ACC112 (cell line): Measurements from ENCODE around the gene EIF2D.

ENCODE experiments used
- H2AFZ ChIP-seq: fragments of 200-600 bp; sonication (generic); one replicate; pipeline ENCODE4 v1.6.0; 2017; ENCODE audit warnings: antibody characterized with exemption, low read length; ENCODE audit not compliant: unreplicated experiment
- H3K27ac ChIP-seq: fragments of 200-600 bp; sonication (generic); 2 replicates; pipeline ENCODE4 v1.5.1; 2014; ENCODE audit warnings: low read depth, mild to moderate bottlenecking, antibody characterized with exemption, low read length, moderate library complexity
- H3K27me3 ChIP-seq: fragments of 200-600 bp; sonication (generic); 2 replicates; pipeline ENCODE4 v1.6.1; 2014; ENCODE audit warnings: mild to moderate bottlenecking, antibody characterized with exemption, low read length, moderate library complexity, mixed read lengths; ENCODE audit not compliant: insufficient read depth
- H3K36me3 ChIP-seq: fragments of 200-600 bp; sonication (generic); 2 replicates; pipeline ENCODE4 v1.6.1; 2016; ENCODE audit warnings: mild to moderate bottlenecking, antibody characterized with exemption, low read length, moderate library complexity, mixed read lengths; ENCODE audit not compliant: insufficient read depth
- H3K4me1 ChIP-seq: fragments of 200-600 bp; sonication (generic); one replicate; pipeline ENCODE4 v1.6.1; 2016; ENCODE audit warnings: low read length, mixed read lengths; ENCODE audit not compliant: insufficient read depth, unreplicated experiment, control insufficient read depth
- H3K4me3 ChIP-seq: fragments of 200-600 bp; sonication (generic); 2 replicates; pipeline ENCODE4 v1.5.1; 2014; ENCODE audit warnings: mild to moderate bottlenecking, low read depth, low read length
- H3K79me2 ChIP-seq: fragments of 200-600 bp; sonication (generic); one replicate; pipeline ENCODE4 v1.6.0; 2016; ENCODE audit warnings: low read length; ENCODE audit not compliant: control insufficient read depth, unreplicated experiment, insufficient read depth

EIF2D gene

GRCh38 chr1:206612129-206612876 lies at the start of gene EIF2D:
EIF2D (minus strand) TSS chr1:206612465; CDS start chr1:206612342, 123 bp downstream.
- H3K27ac ChIP-seq: peak within 1 kb of the TSS; percentile 71
- H3K4me3 ChIP-seq: peak within 1 kb of the TSS; percentile 87
- H2AFZ ChIP-seq: peak within 1 kb of the TSS; percentile 86
- peaks cover 15% of the 10 kb centered on the region for H3K79me2 ChIP-seq
- H3K4me1 ChIP-seq: peaks cover 7% of the 10 kb centered on the region
- no peaks in the 10 kb centered on the region for H3K36me3 ChIP-seq
- no peaks in the 10 kb centered on the region for H3K27me3 ChIP-seq

- H3K4me3 ChIP-seq: no peak overlapping the region
- no peak overlapping the region for H2AFZ ChIP-seq
- H3K4me1 ChIP-seq: peaks cover 9% of the 10 kb centered on the region
- H3K27me3 ChIP-seq: peaks cover 20% of the 10 kb centered on the region
- H3K36me3 ChIP-seq: no peaks in the 10 kb centered on the region
- no peaks in the 10 kb centered on the region for H3K79me2 ChIP-seq
- no peak overlapping the region for H3K27ac ChIP-seq
Observed at GRCh38 chr1:206661161-206661820, 49.0 kb upstream of the EIF2D start.

- no peak overlapping the region for H3K27ac ChIP-seq
- H3K4me3 ChIP-seq: no peak overlapping the region
- peaks cover 20% of the 10 kb centered on the region for H3K27me3 ChIP-seq
- peaks cover 9% of the 10 kb centered on the region for H3K4me1 ChIP-seq
- no peaks in the 10 kb centered on the region for H3K79me2 ChIP-seq
- H3K36me3 ChIP-seq: no peaks in the 10 kb centered on the region
- no peak overlapping the region for H2AFZ ChIP-seq
Observed at GRCh38 chr1:206660136-206660535, 47.9 kb upstream of the EIF2D start.

GRCh38 chr1:206658981-206659273 lies 46.7 kb upstream of the EIF2D start:
- Histone ChIP-seq H3K79me2 (no peaks in the 10 kb centered on the region), H2AFZ (no peak overlapping the region), H3K4me3 (no peak overlapping the region), H3K27ac (no peak overlapping the region), H3K36me3 (no peaks in the 10 kb centered on the region), H3K27me3 (peaks cover 20% of the 10 kb centered on the region), H3K4me1 (peaks cover under 1% of the 10 kb centered on the region)

GRCh38 chr1:206658264-206658980 lies 46.2 kb upstream of the EIF2D start:
- Histone ChIP-seq H3K27ac (no peak overlapping the region), H3K79me2 (no peaks in the 10 kb centered on the region), H3K27me3 (peaks cover 15% of the 10 kb centered on the region), H3K4me1 (no peaks in the 10 kb centered on the region), H2AFZ (no peak overlapping the region), H3K4me3 (no peak overlapping the region), H3K36me3 (no peaks in the 10 kb centered on the region)

GRCh38 chr1:206657751-206658150 lies 45.5 kb upstream of the EIF2D start:
- Histone ChIP-seq H3K4me1 (peaks cover under 1% of the 10 kb centered on the region), H3K27me3 (peaks cover 8% of the 10 kb centered on the region), H2AFZ (no peak overlapping the region), H3K4me3 (no peak overlapping the region), H3K79me2 (no peaks in the 10 kb centered on the region), H3K27ac (no peak overlapping the region), H3K36me3 (no peaks in the 10 kb centered on the region)

- Histone ChIP-seq H3K36me3 (no peaks in the 10 kb centered on the region), H3K4me3 (no peak overlapping the region), H3K79me2 (no peaks in the 10 kb centered on the region), H2AFZ (no peak overlapping the region), H3K4me1 (peaks cover 5% of the 10 kb centered on the region), H3K27ac (no peak overlapping the region), H3K27me3 (0 out of 2 replicates have a peak, but pooled peaks cover under 1% of the 10 kb centered on the region)
Observed at GRCh38 chr1:206656936-206657335, 44.7 kb upstream of the EIF2D start.

- H3K27ac ChIP-seq: no peak overlapping the region
- peaks cover 5% of the 10 kb centered on the region for H3K4me1 ChIP-seq
- no peak overlapping the region for H2AFZ ChIP-seq
- H3K4me3 ChIP-seq: no peak overlapping the region
- H3K27me3 ChIP-seq: no peaks in the 10 kb centered on the region
- H3K36me3 ChIP-seq: 0 out of 2 replicates have a peak, but pooled peaks cover 7% of the 10 kb centered on the region
- H3K79me2 ChIP-seq: no peaks in the 10 kb centered on the region
Observed at GRCh38 chr1:206655471-206655882, 43.2 kb upstream of the EIF2D start.

- H3K36me3 ChIP-seq: 0 out of 2 replicates have a peak, but pooled peaks cover 7% of the 10 kb centered on the region
- H3K4me3 ChIP-seq: no peak overlapping the region
- H3K79me2 ChIP-seq: no peaks in the 10 kb centered on the region
- peaks cover 5% of the 10 kb centered on the region for H3K4me1 ChIP-seq
- H3K27me3 ChIP-seq: no peaks in the 10 kb centered on the region
- H2AFZ ChIP-seq: no peak overlapping the region
- no peak overlapping the region for H3K27ac ChIP-seq
Observed at GRCh38 chr1:206654828-206655227, 42.6 kb upstream of the EIF2D start.

GRCh38 chr1:206653715-206654459 lies 41.6 kb upstream of the EIF2D start:
- H3K27ac ChIP-seq: no peak overlapping the region
- H3K4me3 ChIP-seq: no peak overlapping the region
- 0 out of 2 replicates have a peak, but pooled peaks cover 12% of the 10 kb centered on the region for H3K36me3 ChIP-seq
- H3K79me2 ChIP-seq: no peaks in the 10 kb centered on the region
- no peak overlapping the region for H2AFZ ChIP-seq
- H3K4me1 ChIP-seq: peaks cover 5% of the 10 kb centered on the region
- H3K27me3 ChIP-seq: no peaks in the 10 kb centered on the region
